ENCODE measurements around the gene ADGRL3.

ADGRL3 gene

DNA sequence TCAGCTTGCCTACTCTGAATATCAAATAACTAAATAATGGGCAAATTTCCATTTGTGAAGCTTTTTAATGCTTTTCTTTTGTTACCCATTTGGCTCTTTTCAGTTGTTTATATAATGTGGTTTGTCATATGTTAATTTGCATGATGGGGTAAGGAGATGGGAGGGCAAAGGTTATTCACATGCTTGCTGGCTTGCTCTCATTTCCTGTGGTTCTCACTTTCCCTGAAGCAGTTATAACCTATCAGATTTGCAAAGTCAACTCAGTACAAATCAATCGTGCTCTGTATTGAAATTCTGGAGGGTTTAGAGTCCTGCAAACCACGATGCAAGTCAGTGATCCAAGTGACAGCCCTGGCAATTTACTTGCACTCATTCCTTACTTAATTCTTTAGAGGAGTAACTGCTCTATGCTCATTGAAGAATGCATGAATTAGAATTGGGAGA, 711.2 kb downstream of the ADGRL3 start:
- no peak for TF ChIP-seq CTCF (IDR thresholded peaks at IDR 0.05; ENCODE audit: insufficient read depth, low read depth, low read length, missing control alignments)
- DNase-seq (ENCODE audit: low read depth) = no peak
- no peak overlapping the region for H3K4me3 ChIP-seq (ENCODE audit: low read depth, low read length)

GRCh38 chr4:61913619-61914018, 713.5 kb downstream of the ADGRL3 start:
- no peak for DNase-seq (ENCODE audit: low read depth)
- TF ChIP-seq CTCF (IDR thresholded peaks at IDR 0.05; ENCODE audit: insufficient read depth, low read depth, low read length, missing control alignments) = no peak
- H3K4me3 ChIP-seq (ENCODE audit: low read depth, low read length) = no peak overlapping the region

DNA sequence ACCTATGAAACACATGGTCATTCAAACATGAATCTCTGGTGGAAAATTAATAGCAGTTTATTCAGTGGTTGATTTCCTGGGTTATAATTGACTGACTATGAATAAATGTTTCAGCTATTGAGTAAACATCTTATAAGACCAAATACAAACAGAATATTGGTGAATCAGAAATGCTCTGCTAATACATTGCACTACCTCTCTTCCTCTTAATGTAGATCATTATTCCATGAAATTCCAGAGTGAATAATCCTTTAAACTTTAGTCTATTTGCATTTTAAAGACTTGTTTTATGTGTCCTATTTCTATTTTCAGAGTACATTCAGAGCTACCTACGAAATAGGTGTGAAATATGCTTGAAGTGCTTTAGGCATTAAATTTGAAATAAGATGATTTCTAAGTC, 715.4 kb downstream of the ADGRL3 start:
- no peak for TF ChIP-seq CTCF (IDR thresholded peaks at IDR 0.05; ENCODE audit: insufficient read depth, low read depth, low read length, missing control alignments)
- H3K4me3 ChIP-seq (ENCODE audit: low read depth, low read length) = no peak overlapping the region
- DNase-seq (ENCODE audit: low read depth) = no peak

- H3K4me3 ChIP-seq (ENCODE audit: low read depth, low read length) = no peak overlapping the region
- DNase-seq (ENCODE audit: low read depth) = no peak
- no peak for TF ChIP-seq CTCF (IDR thresholded peaks at IDR 0.05; ENCODE audit: insufficient read depth, low read depth, low read length, missing control alignments)
Measured at GRCh38 chr4:61918507-61918906, 718.4 kb downstream of the ADGRL3 start.

DNA sequence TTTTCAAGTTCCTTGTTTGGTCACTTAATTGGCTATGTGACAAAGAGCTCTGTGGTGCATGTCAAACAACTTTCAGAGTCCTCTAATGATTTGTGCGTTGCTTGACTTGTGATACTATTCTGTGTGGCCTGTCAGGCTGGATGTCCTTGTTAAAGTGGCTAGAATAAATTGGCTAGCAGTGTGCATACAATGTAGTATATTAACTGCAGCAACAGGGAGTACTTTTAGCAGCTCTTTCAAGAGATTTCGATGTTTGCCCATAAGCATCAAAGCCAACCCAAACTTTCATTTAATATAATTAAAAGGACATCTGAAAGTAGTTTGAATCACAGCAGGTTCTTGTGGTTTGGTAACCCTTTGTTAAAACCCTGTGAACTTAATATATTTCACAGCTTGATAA, 718.9 kb downstream of the ADGRL3 start:
- no peak for TF ChIP-seq CTCF (IDR thresholded peaks at IDR 0.05; ENCODE audit: insufficient read depth, low read depth, low read length, missing control alignments)
- no peak overlapping the region for H3K4me3 ChIP-seq (ENCODE audit: low read depth, low read length)
- no peak for DNase-seq (ENCODE audit: low read depth)

DNA sequence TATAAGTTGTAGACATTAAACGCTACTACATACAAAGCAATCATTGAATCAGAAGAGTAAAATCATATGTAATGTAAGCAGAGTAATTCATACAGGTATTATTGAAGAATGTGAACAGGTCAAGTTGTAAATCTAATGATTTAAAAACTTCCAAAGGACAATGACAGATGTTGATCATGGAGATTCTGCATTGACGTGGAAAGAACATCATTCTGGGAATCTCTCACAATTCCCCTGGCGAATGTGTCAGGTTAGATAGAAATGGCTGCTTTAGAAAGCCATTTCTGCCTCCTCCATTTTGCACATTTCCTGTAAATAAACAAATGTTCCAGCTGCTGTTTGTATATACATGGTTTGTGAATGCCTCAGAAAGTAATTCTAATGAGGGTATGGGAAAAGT, 719.4 kb downstream of the ADGRL3 start:
- TF ChIP-seq CTCF (IDR thresholded peaks at IDR 0.05; ENCODE audit: insufficient read depth, low read depth, low read length, missing control alignments) = no peak
- no peak for DNase-seq (ENCODE audit: low read depth)
- no peak overlapping the region for H3K4me3 ChIP-seq (ENCODE audit: low read depth, low read length)

DNA sequence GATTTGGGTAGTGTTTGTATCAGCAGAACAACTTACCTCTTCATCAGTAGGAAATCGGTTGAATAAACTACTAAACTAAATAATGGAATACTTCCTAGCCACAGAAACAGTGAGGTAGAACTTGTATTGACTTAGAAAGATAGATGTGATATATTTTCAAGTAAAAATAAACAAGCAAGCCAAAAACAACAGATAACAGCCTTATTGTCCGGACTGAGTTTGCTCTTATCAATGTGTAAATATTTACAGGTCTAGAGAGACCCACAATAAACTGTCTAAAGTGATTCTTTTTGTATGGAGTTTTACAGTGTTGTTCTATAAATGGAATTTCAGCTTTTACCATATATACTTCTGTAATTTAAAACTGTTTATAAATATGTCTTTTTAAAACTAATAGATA, 721.8 kb downstream of the ADGRL3 start:
- DNase-seq (ENCODE audit: low read depth) = no peak
- H3K4me3 ChIP-seq (ENCODE audit: low read depth, low read length) = no peak overlapping the region
- TF ChIP-seq CTCF (IDR thresholded peaks at IDR 0.05; ENCODE audit: insufficient read depth, low read depth, low read length, missing control alignments) = no peak
